Esophagus (tissue), 2 donors: ENCODE results near the gene MAGEF1. TPM values are rescaled to one million over a fixed set of nuclear protein-coding genes. Genes with fewer than 3 reads are reported as not detected.

Experiments used
- H3K27ac ChIP-seq, 2 donors: one replicate each; pipeline ENCODE4 v1.5.1; 2013; ENCODE audit warnings: low read depth in 2 of 2, mild to moderate bottlenecking in 2 of 2, inconsistent platforms in 1 of 2, low read length in 1 of 2, moderate library complexity in 1 of 2
- H3K27me3 ChIP-seq, 2 donors: one replicate each; pipeline ENCODE4 v1.6.1; 2013; ENCODE audit warnings: low read length in 2 of 2, control low read depth in 1 of 2, mild to moderate bottlenecking in 1 of 2; ENCODE audit not compliant: insufficient read depth in 2 of 2, control insufficient read depth in 1 of 2
- H3K36me3 ChIP-seq, 2 donors: one replicate each; pipeline ENCODE4 v1.6.1; 2013; ENCODE audit warnings: low read length in 1 of 2; ENCODE audit not compliant: control insufficient read depth in 2 of 2, insufficient read depth in 2 of 2
- H3K4me1 ChIP-seq, 2 donors: one replicate each; pipeline ENCODE4 v1.6.1; 2013; ENCODE audit warnings: low read length in 1 of 2; ENCODE audit not compliant: control insufficient read depth in 2 of 2, insufficient read depth in 2 of 2
- H3K4me3 ChIP-seq, 2 donors: one replicate each; pipeline ENCODE4 v1.5.1; 2013; ENCODE audit warnings: low read length in 2 of 2, mild to moderate bottlenecking in 2 of 2, low read depth in 1 of 2, moderate library complexity in 1 of 2
- H3K9me3 ChIP-seq, 2 donors: one replicate each; pipeline ENCODE4 v1.6.1; 2013; ENCODE audit warnings: mild to moderate bottlenecking in 2 of 2, low read depth in 1 of 2, low read length in 1 of 2, moderate library complexity in 1 of 2; ENCODE audit not compliant: control insufficient read depth in 2 of 2, insufficient read depth in 1 of 2
- WGBS, 2 donors: extraction: QIAGEN DNeasy Blood & Tissue Kit; methylation state at CpG; one replicate each; pipeline ENCODE4 v1.1.7; 2013; 5-methylcytosine and 5-hydroxymethylcytosine counted together
- polyA plus RNA-seq, 2 donors: library from polyadenylated mRNA; stranded (reverse); fragments of 200-250 nt; gene quantifications; one replicate each; pipeline ENCODE4 v1.2.3, GENCODE V29; 2013
- donor health status: healthy with polysubstance abuse.
- donor health status: Bipolar disorder and iron deficiency.

Gene MAGEF1
- polyA plus RNA-seq, 2 donors, result 25.7 to 27.2 TPM

DNA sequence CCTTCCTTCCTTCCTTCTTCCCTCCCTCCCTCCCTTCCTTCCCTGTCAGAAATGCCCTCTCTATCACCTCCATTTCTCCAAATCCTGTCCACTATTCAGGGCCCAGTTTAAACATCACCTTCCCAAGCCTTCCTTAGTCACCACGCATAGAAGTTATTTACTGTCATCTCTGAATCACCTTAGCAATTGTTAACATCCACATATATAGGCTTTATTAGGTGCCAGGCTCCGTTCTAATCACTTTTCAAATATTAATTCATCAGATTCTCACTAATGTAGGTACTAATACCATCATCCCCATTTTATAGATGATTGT is 1.1 kb upstream of the MAGEF1 start:
- Histone ChIP-seq H3K36me3 (no peaks in the 10 kb centered on the region), H3K4me3 (no peak overlapping the region), H3K27me3 (no peaks in the 10 kb centered on the region), H3K27ac (no peak overlapping the region), H3K4me1 (peaks cover 2 to 3% of the 10 kb centered on the region in 2 donors), H3K9me3 (no peaks in the 10 kb centered on the region)
- WGBS, 2 donors, result 61 to 64% methylated on average over 2 of the region's 2 CpGs

DNA sequence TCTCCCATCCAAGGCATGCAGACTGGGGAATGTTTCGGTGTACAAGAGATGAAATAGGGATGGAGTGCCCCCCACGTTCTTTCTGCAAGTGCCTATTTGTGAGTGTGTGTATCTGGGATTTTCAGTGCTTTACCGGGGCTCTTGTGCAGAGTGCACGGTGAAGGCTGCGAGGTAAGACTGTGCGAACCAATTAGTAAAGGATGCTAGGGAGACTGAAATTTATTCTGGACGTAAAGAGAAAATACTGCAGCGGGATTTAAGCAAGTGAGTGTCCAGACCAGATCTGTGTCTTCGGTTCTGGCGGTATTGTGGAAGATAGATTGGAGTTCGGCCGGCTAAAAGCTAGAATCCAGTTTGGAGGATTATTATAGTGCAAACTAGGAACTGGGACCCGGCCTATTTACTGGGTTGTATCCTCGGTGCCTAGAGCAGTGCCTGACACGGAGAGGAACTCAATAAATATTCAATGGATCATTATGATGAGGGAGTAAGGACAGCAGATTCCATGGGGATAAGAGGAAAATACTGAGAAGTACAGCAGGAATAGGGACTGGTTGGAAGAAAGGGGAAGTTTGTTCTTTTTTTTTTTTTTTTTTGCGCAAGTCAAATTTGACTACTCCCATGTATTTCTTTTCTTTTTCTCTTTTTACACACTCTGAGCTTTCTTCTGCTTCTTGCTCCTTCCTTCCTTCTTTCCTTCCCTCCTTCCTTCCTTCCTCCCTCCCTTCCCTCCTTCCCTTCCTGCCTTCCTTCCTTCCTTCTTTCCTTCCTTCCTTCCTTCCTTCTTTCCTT is 580 bp upstream of the MAGEF1 start:
- WGBS, 2 donors, result 7 to 9% methylated on average over 16 of the region's 16 CpGs

DNA sequence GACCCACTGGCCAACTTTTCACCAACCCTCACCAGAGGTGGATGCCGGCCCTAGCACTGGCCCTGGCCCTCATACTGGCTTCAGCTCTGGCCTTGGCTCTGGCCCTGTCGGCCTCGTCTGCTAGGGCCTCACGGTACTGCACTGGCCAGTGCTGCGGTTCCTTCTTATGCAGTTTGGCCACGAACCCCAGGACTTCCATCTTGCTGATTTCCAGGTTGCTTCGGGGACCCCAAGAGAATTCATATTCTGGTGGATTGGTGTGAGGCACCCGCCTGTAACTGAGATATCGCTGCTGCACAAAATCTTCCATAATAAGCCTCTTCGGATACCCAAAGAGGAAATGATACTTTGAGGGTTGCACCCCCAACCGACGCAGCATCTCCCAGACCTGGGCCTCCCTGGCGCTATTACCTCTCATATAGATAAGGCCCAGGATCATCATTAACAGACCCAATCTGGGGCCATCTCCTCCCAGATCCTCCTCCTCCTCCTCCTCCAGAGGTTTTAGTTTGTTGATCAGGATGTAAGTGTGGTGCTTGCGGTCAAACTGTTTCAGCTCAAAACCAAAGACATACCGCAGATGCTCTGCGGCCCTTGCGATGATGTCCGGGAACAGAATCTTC is 883 bp downstream of the MAGEF1 start:
- Histone ChIP-seq H3K4me1 (peaks cover 2 to 3% of the 10 kb centered on the region in 2 donors), H3K27me3 (no peaks in the 10 kb centered on the region), H3K9me3 (no peaks in the 10 kb centered on the region), H3K4me3 (peak overlapping the region; percentile 65 to 81), H3K36me3 (peaks cover 0 to 3% of the 10 kb centered on the region in 2 donors), H3K27ac (peak overlapping the region; percentile 90 to 92)
- WGBS, 2 donors, result 8 to 10% methylated on average over 18 of the region's 18 CpGs

More for the DNA sequence above, 580 bp upstream of the MAGEF1 start:
- H3K27me3 ChIP-seq, result no peaks in the 10 kb centered on the region
- H3K27ac ChIP-seq, result peak overlapping the region; percentile 90 to 92
- H3K4me1 ChIP-seq, result peaks cover 2 to 3% of the 10 kb centered on the region in 2 donors
- no peaks in the 10 kb centered on the region for H3K9me3 ChIP-seq
- peaks cover 0 to 3% of the 10 kb centered on the region in 2 donors for H3K36me3 ChIP-seq
- H3K4me3 ChIP-seq, result peak overlapping the region; percentile 65 to 81

DNA sequence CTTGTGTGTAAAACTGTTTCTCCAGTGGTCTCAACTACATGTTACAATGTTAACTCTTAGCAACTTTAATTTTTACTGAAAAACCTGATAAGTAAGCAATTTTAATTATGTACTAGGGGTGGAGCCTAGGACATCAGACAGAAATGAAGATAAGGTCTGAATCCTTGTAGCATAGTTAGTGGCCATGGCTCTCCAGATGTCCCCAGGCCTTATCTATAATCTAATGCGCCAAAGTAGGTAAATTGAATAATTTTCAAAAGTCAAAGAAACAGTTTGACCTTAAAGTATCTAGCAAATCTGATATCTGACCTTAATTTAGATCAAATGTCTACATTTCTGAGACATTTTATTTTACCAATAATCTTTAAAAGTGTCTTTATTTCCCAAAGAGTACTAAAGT is 8.2 kb downstream of the MAGEF1 start:
- 94 to 96% methylated on average over 1 of the region's 1 CpG for WGBS, 2 donors
- peaks cover 0 to 3% of the 10 kb centered on the region in 2 donors for H3K36me3 ChIP-seq
- H3K4me1 ChIP-seq, result no peaks in the 10 kb centered on the region
- no peak overlapping the region for H3K4me3 ChIP-seq
- H3K27me3 ChIP-seq, result no peaks in the 10 kb centered on the region
- H3K9me3 ChIP-seq, result no peaks in the 10 kb centered on the region
- H3K27ac ChIP-seq, result no peak overlapping the region

DNA sequence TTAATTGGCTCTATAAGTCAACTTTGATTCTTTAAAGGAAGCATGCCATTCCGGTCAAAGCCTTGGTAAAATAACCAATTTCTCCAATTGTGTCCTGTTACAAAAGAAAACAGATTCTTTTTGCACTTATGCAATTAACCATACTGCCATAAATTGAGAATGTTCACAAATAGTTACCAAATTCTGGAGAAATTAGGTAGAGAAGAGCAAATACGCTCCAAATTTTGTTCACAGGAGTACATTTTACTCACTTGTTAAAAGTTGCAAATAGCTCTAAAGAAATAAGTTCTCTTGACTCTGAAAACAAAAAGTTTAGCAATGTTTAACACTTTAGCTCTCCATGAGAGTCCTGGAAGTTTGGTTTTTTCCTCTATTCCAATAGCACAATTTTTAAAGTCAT is 11.1 kb downstream of the MAGEF1 start:
- Histone ChIP-seq H3K36me3 (no peaks in the 10 kb centered on the region), H3K27ac (no peak overlapping the region), H3K4me1 (no peaks in the 10 kb centered on the region), H3K4me3 (no peak overlapping the region), H3K9me3 (no peaks in the 10 kb centered on the region), H3K27me3 (no peaks in the 10 kb centered on the region)
- 98 to 99% methylated on average over 2 of the region's 2 CpGs for WGBS, 2 donors

DNA sequence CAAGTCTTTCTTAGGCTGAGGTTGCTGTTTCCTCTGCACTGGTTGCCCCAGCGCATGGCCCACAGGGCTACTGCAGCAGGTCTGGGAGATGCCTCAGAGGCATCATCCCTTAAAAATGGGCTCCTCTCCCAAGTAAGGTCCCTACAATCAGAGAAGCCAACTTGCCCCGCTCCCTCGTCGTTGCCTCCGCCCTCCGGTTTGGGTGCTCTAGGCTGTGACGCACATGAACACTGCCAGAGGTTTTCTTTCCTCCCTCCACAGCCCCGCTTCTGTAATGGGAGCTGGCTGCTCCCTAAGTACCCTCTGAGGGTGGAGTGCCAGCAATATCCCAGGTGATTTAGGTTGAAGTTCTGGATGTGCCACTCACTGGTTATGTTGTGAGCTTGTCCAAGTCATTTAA is 14.0 kb downstream of the MAGEF1 start:
- Histone ChIP-seq H3K4me1 (no peaks in the 10 kb centered on the region), H3K27me3 (no peaks in the 10 kb centered on the region), H3K9me3 (no peaks in the 10 kb centered on the region), H3K36me3 (no peaks in the 10 kb centered on the region), H3K27ac (no peak overlapping the region), H3K4me3 (no peak overlapping the region)
- 95% methylated on average over 8 of the region's 8 CpGs for WGBS, 2 donors

DNA sequence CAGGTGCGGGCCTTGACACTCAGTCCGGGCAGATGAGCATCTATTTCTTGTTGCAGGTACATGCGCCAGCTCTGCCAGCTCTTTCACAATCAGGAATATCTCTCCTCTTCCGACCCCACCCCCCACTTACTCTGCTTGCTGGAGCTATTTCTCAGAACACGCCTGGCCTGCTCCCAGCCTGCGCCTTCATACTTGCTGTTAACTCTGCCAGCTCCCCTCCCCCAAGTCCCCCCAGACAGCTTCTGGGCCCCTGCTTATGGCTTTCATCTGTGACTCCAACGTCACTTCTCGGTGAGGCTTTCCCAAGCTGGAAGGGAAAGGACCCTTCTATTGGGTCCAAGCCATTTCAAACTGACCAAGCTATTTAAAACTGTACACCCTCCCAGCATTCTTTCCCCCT is 15.2 kb downstream of the MAGEF1 start:
- no peak overlapping the region for H3K4me3 ChIP-seq
- H3K36me3 ChIP-seq, result no peaks in the 10 kb centered on the region
- H3K4me1 ChIP-seq, result no peaks in the 10 kb centered on the region
- no peak overlapping the region for H3K27ac ChIP-seq
- no peaks in the 10 kb centered on the region for H3K27me3 ChIP-seq
- no peaks in the 10 kb centered on the region for H3K9me3 ChIP-seq
- WGBS, 2 donors, result 63 to 73% methylated on average over 8 of the region's 8 CpGs

DNA sequence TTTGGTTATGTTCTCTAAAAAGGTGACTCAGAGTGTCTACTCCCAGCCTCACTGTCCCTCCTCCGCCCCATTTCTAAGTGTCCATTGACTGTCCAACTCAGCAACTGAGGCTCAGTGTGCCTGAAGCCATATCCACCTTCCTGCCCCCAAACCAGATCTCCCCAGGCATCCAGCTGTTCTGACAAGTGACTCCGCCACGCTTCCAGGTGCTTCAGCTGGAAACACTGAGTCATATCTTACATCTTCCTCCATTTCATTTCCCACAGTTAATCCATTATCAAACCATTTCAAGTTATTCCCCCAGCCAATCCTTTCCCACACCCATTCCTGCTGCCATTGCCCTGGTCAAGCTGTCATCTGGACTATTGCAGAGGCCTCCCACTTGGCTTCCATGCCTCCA is 17.1 kb downstream of the MAGEF1 start:
- H3K36me3 ChIP-seq, result no peaks in the 10 kb centered on the region
- 64 to 75% methylated on average over 3 of the region's 3 CpGs for WGBS, 2 donors
- no peaks in the 10 kb centered on the region for H3K4me1 ChIP-seq
- H3K27ac ChIP-seq, result no peak overlapping the region
- no peaks in the 10 kb centered on the region for H3K9me3 ChIP-seq
- H3K27me3 ChIP-seq, result no peaks in the 10 kb centered on the region
- no peak overlapping the region for H3K4me3 ChIP-seq

DNA sequence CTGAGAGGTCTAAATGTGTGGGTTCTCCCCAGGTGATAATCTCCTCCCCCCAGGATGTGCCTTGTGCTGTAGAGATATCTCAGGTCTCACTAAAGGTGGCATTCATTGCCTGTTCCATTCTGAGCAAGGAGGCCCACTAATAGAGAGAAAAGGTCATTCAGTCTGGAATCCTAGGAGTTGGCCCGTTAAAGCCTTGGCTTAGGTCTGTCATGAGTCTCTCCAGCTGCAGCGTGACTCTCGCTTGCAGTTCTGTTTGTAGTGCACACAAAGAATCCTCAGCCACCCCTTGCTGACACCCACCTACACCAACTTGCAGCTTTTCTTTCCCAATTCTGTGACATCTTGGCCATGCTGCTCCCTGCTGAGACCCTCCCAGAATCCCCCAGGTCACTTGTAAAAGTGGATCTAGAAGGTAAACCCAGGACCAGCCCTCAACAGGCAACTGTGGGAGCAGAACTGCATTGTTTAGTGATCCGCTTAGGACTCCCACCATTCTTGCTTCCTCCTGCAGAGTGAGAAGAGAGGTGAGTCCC is 17.7 kb downstream of the MAGEF1 start:
- Histone ChIP-seq H3K27me3 (no peaks in the 10 kb centered on the region), H3K36me3 (no peaks in the 10 kb centered on the region), H3K27ac (no peak overlapping the region), H3K9me3 (no peaks in the 10 kb centered on the region), H3K4me1 (no peaks in the 10 kb centered on the region), H3K4me3 (no peak overlapping the region)
- WGBS, 2 donors, result 78 to 90% methylated on average over 4 of the region's 4 CpGs
